Left lung (tissue), 10 donors: Measurements from ENCODE around the gene EFHC2. TPM values are rescaled to one million over a fixed set of nuclear protein-coding genes. Genes with fewer than 3 reads are reported as not detected.

Source experiments
- ATAC-seq: fragments of 200-7000 bp; cut with Tn5 transposase; one replicate; pipeline ENCODE4 v1.9.1; 2020; ENCODE audit warnings: moderate library complexity
- DNase-seq, 4 donors: peaks; one replicate each; pipeline ENCODE4 v3.0.0-alpha.2; 2013 to 2020
- H3K27ac ChIP-seq, 2 donors: fragments of 200-600 bp; sonication (generic) in 1 of 2; one replicate each; pipeline versions ENCODE4 v1.5.0 to v1.8.0; 2020 to 2021
- H3K27me3 ChIP-seq, 2 donors: fragments of 200-600 bp; sonication (generic) in 1 of 2; one replicate each; pipeline versions ENCODE4 v1.5.0 to v1.8.0; 2020 to 2021
- H3K36me3 ChIP-seq, 2 donors: fragments of 200-600 bp; sonication (generic) in 1 of 2; one replicate each; pipeline versions ENCODE4 v1.5.0 to v1.8.0; 2020 to 2021
- H3K4me1 ChIP-seq, 2 donors: fragments of 200-600 bp; one replicate each; pipeline ENCODE4 v1.8.0; 2021
- H3K4me3 ChIP-seq, 2 donors: fragments of 200-600 bp; sonication (generic) in 1 of 2; one replicate each; pipeline versions ENCODE4 v1.5.0 to v1.8.0; 2020 to 2021; ENCODE audit warnings: mild to moderate bottlenecking in 1 of 2
- H3K9me3 ChIP-seq, 2 donors: fragments of 200-600 bp; sonication (generic) in 1 of 2; one replicate each; pipeline versions ENCODE4 v1.5.0 to v1.8.0; 2020 to 2021
- intact Hi-C, 2 donors: fragments of 100-400 bp; cut with DNase I; formaldehyde crosslinking; loops; one replicate each; pipeline versions ENCODE4 v1.11.2 to v1.14.2; 2022
- polyA plus RNA-seq, 6 donors: library from polyadenylated mRNA; unstranded; fragments of 120-200 nt; gene quantifications; one replicate each; pipeline ENCODE4 v1.2.1, GENCODE V29; 2013; ENCODE audit not compliant: insufficient read length in 6 of 6
- total RNA-seq, 2 donors: library from RNA; stranded (reverse); fragmentation: NEBNext Ultra II Directional; extraction: Animal tissue kit (Norgen Biotek cat#: 25700); gene quantifications; one replicate each; pipeline ENCODE4 v1.2.1, GENCODE V29; 2021
- TF ChIP-seq, protein P1 (sequence below), 2 donors: fragments of 200-600 bp; sonication (generic) in 1 of 2; IDR thresholded peaks; one replicate each; pipeline versions ENCODE4 v1.5.0 to v1.8.0; 2021; ENCODE audit warnings: antibody characterized with exemption in 2 of 2
- donor health status: DM: no; HTN: yes; CAD: no.
- donor health status: DM: no; HTN: no; CAD: no.

EFHC2 gene
- total and polyA plus RNA-seq, 8 donors, result 0.85 to 6.0 (median 4.2) TPM

DNA sequence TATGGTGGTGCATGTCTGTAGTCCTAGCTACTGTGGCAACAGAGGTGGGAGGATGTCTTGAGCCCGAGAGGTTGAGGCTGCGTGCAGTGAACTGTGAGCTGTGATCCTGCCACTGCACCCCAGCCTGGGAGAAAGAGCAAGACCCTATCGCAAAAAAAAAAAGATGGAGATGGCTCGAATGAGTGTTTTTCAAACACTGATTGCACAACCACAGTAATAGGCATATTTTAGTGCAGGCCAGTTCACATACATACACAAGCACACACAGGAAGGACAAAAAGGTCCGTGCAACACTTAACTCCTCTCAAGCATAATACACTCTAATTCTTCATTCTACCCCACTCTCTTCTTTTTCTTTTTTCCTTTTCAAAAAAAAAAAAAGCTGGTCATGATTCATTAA lies 5.1 kb downstream of the EFHC2 start:
- H3K4me3 ChIP-seq, result no peak overlapping the region
- H3K36me3 ChIP-seq, result no peaks in the 10 kb centered on the region
- H3K4me1 ChIP-seq, result no peaks in the 10 kb centered on the region
- no peaks in the 10 kb centered on the region for H3K9me3 ChIP-seq
- TF ChIP-seq, protein P1, sequence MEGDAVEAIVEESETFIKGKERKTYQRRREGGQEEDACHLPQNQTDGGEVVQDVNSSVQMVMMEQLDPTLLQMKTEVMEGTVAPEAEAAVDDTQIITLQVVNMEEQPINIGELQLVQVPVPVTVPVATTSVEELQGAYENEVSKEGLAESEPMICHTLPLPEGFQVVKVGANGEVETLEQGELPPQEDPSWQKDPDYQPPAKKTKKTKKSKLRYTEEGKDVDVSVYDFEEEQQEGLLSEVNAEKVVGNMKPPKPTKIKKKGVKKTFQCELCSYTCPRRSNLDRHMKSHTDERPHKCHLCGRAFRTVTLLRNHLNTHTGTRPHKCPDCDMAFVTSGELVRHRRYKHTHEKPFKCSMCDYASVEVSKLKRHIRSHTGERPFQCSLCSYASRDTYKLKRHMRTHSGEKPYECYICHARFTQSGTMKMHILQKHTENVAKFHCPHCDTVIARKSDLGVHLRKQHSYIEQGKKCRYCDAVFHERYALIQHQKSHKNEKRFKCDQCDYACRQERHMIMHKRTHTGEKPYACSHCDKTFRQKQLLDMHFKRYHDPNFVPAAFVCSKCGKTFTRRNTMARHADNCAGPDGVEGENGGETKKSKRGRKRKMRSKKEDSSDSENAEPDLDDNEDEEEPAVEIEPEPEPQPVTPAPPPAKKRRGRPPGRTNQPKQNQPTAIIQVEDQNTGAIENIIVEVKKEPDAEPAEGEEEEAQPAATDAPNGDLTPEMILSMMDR (IDR thresholded peaks at IDR 0.05), result no peak
- intact Hi-C loops, result no loop called here
- H3K27ac ChIP-seq, result no peak overlapping the region
- ATAC-seq (no peak), DNase-seq (no peak)
- H3K27me3 ChIP-seq, result peaks cover 0 to 2% of the 10 kb centered on the region in 2 donors

DNA sequence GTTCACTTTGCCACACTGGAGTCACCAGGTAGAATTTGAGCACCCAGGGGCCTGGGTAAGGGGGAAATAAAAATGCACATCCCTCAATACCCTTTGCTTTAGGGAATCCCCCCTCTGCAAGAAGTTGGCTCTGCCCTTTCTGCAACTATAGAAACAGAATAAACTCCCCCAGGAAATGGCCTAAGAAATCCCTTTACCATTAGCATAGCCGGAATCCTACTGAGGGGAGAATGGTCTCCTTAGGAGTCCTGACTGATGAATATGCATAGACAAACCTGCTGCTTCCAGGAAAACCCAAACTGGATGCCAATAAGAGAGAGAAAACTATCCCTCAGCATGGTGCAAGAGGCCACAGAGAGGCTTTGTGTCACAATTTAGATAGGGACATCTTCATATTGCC lies 11.0 kb downstream of the EFHC2 start:
- Histone ChIP-seq H3K4me3 (no peak overlapping the region), H3K27ac (no peak overlapping the region), H3K9me3 (no peaks in the 10 kb centered on the region), H3K36me3 (no peaks in the 10 kb centered on the region), H3K4me1 (no peaks in the 10 kb centered on the region), H3K27me3 (no peaks in the 10 kb centered on the region)
- ATAC-seq (no peak), DNase-seq (no peak)
- TF ChIP-seq, protein P1 (IDR thresholded peaks at IDR 0.05), result no peak
- intact Hi-C loops, result no loop called here

DNA sequence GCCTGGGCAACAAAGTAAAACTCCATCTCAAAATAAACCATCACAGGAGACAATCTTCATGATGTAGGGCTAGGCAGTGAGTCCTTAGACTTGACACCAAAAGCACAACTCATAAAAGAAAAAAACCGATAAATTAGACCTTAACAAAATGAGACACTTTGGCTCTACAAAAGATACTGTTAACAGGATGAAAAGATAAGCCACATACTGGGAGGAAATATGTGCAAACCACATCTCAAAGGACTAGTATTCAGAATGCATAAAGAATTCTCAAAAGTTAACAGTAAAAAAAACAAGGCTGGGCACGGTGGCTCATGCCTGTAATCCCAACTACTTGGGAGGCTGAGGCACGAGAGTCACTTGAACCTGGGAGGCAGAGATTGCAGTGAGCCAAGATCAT lies 13.2 kb downstream of the EFHC2 start:
- Histone ChIP-seq H3K4me3 (no peak overlapping the region), H3K36me3 (no peaks in the 10 kb centered on the region), H3K9me3 (no peaks in the 10 kb centered on the region), H3K27me3 (no peaks in the 10 kb centered on the region), H3K27ac (no peak overlapping the region), H3K4me1 (no peaks in the 10 kb centered on the region)
- ATAC-seq (no peak), DNase-seq (no peak)
- intact Hi-C loops, result no loop called here
- TF ChIP-seq, protein P1 (IDR thresholded peaks at IDR 0.05), result no peak

DNA sequence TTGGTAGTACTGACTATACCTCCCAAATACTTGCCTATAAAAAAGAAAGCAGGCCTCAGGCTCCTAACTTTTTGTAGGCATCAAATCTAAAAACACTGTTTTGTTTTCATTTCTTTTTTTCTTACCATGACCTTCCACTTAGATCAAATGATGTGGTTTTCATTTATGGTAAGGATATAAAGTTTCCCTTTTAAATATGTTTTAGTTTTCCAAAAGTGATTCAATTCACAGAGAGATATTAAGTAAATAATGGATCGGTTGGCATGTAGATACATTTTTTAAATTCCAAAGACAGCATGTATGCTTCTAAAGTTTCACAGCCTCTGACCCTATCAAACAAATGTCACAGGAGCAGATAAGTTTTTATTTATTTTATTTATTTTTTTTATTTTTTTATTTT lies 23.9 kb downstream of the EFHC2 start:
- Histone ChIP-seq H3K27me3 (no peaks in the 10 kb centered on the region), H3K4me3 (no peak overlapping the region), H3K4me1 (no peaks in the 10 kb centered on the region), H3K27ac (no peak overlapping the region), H3K36me3 (no peaks in the 10 kb centered on the region), H3K9me3 (no peaks in the 10 kb centered on the region)
- no peak for ATAC-seq
- intact Hi-C loops, result no loop called here
- no peak for DNase-seq
- TF ChIP-seq, protein P1 (IDR thresholded peaks at IDR 0.05), result no peak

DNA sequence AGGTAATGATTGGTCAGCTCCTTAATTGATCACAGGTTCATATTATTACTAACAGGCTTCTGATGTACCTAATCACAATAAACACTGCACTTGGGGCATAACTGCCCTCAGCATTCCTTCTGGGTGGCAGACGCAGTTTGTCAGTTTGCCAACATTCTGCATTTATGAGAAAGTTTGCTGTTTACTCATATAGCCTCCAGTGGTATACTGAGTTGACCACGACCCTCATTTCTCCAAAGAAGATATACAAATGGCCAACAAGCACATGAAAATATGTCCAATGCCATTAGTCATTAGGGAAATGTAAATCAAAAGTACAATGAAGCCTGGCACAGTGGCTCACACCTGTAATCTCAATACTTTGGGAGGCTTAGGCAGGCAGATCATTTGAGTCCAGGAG lies 26.3 kb downstream of the EFHC2 start:
- TF ChIP-seq, protein P1 (IDR thresholded peaks at IDR 0.05), result no peak

More for the DNA sequence above, 26.3 kb downstream of the EFHC2 start:
- Histone ChIP-seq H3K27me3 (no peaks in the 10 kb centered on the region), H3K27ac (no peak overlapping the region), H3K36me3 (no peaks in the 10 kb centered on the region), H3K4me1 (peaks cover 0 to 6% of the 10 kb centered on the region in 2 donors), H3K4me3 (no peak overlapping the region), H3K9me3 (no peaks in the 10 kb centered on the region)
- ATAC-seq (no peak), DNase-seq (no peak)
- intact Hi-C loops, result no loop called here
